GM10266 (cell line): ENCODE measurements around the gene SOX8.
"Not testable (repeated sequence)": the region's sequence is repeated elsewhere in the genome, so short reads cannot be mapped to it uniquely, and the experiment has no call there.

Source experiments
- DNase-seq: peaks from one replicate; pipeline ENCODE4 v3.0.0; 2012; ENCODE audit errors: extremely low spot score
- TF ChIP-seq, protein P1 (sequence below): IDR thresholded peaks from 2 replicates; pipeline ENCODE4 v1.5.1; 2012; ENCODE audit warnings: mild to moderate bottlenecking, low read depth; ENCODE audit not compliant: control insufficient read depth, insufficient read depth; ENCODE audit errors: missing control alignments

SOX8 gene

DNA sequence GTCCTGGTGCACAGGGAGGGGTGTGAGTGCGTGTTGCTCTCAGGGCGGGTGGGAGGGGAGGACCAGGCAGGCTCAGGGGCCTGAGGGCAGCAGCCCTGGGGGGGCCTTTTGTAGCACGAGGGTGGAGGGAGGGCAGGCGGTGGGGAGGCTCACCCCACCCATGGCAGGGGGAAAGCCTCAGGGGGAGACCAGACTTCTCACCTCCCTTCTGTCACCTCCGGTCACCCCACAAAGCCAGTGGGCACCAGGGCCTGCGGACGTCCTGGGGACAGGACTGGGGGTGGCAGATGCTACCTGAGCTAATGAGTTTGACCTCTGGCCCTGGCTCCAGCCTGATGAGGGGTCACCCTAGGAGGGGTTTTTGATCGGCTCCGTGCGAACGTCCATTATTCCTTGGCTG lies 39.0 kb downstream of the SOX8 start:
- TF ChIP-seq, protein P1, sequence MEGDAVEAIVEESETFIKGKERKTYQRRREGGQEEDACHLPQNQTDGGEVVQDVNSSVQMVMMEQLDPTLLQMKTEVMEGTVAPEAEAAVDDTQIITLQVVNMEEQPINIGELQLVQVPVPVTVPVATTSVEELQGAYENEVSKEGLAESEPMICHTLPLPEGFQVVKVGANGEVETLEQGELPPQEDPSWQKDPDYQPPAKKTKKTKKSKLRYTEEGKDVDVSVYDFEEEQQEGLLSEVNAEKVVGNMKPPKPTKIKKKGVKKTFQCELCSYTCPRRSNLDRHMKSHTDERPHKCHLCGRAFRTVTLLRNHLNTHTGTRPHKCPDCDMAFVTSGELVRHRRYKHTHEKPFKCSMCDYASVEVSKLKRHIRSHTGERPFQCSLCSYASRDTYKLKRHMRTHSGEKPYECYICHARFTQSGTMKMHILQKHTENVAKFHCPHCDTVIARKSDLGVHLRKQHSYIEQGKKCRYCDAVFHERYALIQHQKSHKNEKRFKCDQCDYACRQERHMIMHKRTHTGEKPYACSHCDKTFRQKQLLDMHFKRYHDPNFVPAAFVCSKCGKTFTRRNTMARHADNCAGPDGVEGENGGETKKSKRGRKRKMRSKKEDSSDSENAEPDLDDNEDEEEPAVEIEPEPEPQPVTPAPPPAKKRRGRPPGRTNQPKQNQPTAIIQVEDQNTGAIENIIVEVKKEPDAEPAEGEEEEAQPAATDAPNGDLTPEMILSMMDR, result no peak
- no peak for DNase-seq

DNA sequence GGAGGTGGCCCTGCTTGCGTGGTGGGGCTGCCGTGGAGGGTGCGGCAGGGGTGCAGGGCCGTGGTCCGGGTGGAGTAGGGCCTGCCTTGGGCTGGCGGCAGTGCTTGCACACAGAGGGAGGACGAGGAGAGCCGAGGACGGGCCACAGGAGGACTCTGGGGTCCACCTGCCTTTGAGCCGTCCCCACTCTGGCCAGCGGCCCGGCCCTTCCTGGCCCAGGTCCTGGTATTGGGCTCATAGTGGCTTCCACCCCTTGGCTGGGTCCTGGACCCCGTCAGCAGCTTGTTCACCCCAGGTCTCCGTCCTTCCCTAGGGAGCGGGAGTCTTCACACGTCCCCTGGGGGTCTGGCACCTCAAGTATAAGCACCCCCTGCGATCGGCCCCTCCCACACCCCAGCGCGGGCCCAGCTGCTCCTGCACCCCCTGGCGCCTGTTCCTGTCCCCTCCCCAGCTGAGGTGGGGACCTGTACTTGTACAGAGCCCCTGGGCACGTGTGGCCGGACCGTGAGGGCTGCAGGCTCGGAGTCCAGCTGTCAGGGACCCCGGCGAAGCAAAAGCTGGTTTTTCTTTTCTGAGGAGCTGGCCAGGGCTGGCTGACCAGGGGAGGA lies 40.1 kb downstream of the SOX8 start:
- DNase-seq, result no peak

GRCh38 chr16:1022466-1022865 lies 40.9 kb downstream of the SOX8 start:
- TF ChIP-seq, protein P1, result no peak
- no peak for DNase-seq

More for the DNA sequence above, 40.1 kb downstream of the SOX8 start:
- TF ChIP-seq, protein P1, result no peak

DNA sequence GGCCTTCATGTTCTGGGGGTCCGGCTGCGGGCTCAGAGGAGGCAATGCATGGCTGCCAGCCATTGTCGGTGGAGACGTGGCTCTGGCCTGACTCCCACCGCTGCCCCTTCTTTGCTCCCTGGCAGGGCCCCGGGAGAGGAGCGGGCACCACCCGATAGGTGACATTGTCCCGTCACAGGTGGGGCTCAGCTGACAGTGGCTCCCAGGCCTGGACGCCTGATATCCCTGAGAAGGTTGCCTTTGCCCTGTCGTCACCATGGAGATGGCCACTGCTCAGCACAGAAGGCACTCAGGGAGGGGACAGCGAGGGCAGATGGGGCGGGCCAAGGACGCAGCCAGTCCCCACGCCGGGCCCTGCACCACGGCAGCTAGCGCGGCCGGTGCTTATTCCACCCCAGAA lies 42.6 kb downstream of the SOX8 start:
- TF ChIP-seq, protein P1, result no peak
- DNase-seq, result no peak

GRCh38 chr16:1025183-1025809 lies 43.7 kb downstream of the SOX8 start:
- not testable (repeated sequence) for DNase-seq

DNA sequence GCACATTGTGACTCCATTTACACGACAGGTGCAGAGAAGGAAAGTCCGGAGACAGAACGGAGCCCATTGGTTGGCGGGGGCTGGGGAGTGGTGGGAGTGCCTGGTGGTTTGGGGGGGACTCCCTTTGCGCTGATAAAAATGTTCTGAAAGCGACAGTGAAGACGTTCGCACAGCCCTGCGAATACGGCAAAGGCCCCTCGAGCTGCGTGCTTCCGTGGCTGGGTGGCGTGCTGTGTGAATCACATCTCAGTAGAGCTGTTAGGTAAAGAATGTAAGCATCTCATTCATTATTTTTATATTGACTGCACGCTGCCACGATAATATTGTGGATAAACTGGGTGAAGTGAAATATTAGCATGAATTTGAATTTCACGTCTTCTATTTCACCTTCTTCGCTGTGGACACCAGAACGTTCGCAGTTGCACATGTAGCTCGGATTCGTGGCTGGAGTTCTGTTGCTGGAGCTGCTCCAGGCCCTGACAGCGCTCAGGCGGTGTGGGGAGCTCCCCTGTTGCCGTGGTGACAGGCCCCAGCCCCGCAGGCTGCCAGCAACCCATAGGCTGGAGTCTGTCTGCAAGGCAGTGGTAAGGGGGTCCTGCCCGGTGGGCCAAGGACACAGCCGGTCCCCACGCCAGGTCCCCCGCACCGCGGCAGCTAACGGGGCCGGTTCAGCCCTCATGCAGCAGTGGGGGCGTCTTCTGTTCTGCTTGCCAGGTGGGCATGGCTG lies 44.6 kb downstream of the SOX8 start:
- no peak for DNase-seq

DNA sequence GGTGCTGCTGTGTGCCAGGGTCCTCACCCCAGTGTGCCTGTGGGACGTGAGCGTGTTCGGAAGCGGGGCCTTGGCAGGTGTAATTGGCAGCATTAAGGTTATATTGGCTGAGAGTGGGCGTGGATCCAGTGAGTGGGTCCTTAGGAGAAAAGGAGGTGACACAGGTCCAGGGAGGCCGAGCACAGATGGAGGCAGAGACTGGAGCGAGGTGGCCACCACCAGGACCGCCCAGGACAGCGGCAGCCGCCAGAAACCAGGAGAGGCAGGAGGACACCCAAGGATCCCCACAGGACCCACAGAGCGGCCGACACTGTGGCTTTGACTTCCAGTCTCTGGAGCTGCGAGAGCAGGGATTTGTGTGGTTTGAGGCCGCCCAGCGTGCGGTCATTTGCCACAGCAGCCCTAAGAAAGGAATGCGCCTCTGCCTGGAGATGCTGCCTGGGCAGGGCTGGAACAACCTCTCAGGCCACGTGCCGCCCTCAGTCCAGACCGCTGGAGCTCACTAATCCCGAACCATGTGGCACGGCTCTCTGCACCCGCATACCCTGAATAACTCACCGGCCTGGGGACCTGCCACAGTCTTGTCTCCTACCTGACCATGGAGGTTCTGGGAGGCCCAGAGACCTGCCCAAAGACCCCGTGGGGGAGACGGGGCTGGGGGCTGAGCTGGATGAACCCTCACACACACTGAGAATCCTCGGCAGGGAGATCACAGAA lies 45.4 kb downstream of the SOX8 start:
- no peak for DNase-seq
- TF ChIP-seq, protein P1, result no peak

More for the DNA sequence above, 44.6 kb downstream of the SOX8 start:
- TF ChIP-seq, protein P1, result no peak
